ENCODE results near the gene SH3BP5.

SH3BP5 gene

DNA sequence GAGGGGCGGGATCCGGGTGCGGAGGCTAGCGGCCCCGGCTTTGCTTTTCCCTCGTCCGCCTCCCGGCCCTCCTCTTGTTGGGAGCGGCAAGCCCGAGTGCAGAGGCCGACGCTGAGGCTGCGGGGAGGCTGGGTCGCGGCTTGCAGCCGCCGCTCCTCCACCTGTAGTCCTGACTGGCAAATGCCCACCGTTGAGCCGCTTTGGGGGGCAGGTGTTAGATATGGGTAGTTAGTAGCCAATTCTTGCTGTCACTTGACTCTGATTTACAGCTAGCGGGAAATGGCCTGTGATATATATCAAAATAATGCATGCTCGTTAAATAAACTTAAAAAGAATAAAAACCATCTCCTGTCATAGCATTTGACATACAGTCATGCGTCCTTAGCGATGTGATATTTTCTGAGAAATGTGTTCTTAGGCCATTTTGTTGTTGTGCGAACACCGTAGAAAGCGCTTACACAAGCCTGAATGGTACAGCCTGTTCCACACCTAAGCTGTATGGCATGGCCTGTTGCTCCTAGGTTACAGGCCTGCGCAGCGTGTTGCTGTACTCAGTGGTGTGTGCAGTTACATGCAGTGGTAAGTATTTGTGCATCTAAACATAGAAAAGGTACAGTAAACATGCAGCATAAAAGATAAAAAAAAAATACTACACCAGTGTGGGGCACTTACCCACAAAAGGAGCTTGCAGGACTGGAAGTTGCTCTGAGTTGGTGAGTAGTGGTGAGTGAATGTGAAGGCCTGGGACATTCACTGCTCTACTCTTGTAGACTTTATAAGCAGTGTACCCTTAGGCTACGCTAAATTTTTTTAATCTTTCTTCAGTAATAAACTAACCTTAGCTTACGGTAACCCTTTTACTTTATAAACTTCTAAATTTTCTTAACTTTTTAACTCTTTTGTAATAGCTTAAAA lies 125.5 kb downstream of the SH3BP5 start:
- DNase-seq (ENCODE audit: insufficient read length, low spot score) (no peak), FAIRE-seq (no peak)
- TF ChIP-seq, protein P1, sequence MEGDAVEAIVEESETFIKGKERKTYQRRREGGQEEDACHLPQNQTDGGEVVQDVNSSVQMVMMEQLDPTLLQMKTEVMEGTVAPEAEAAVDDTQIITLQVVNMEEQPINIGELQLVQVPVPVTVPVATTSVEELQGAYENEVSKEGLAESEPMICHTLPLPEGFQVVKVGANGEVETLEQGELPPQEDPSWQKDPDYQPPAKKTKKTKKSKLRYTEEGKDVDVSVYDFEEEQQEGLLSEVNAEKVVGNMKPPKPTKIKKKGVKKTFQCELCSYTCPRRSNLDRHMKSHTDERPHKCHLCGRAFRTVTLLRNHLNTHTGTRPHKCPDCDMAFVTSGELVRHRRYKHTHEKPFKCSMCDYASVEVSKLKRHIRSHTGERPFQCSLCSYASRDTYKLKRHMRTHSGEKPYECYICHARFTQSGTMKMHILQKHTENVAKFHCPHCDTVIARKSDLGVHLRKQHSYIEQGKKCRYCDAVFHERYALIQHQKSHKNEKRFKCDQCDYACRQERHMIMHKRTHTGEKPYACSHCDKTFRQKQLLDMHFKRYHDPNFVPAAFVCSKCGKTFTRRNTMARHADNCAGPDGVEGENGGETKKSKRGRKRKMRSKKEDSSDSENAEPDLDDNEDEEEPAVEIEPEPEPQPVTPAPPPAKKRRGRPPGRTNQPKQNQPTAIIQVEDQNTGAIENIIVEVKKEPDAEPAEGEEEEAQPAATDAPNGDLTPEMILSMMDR (IDR thresholded peaks at IDR 0.05; ENCODE audit: insufficient read depth, missing control alignments): no peak

DNA sequence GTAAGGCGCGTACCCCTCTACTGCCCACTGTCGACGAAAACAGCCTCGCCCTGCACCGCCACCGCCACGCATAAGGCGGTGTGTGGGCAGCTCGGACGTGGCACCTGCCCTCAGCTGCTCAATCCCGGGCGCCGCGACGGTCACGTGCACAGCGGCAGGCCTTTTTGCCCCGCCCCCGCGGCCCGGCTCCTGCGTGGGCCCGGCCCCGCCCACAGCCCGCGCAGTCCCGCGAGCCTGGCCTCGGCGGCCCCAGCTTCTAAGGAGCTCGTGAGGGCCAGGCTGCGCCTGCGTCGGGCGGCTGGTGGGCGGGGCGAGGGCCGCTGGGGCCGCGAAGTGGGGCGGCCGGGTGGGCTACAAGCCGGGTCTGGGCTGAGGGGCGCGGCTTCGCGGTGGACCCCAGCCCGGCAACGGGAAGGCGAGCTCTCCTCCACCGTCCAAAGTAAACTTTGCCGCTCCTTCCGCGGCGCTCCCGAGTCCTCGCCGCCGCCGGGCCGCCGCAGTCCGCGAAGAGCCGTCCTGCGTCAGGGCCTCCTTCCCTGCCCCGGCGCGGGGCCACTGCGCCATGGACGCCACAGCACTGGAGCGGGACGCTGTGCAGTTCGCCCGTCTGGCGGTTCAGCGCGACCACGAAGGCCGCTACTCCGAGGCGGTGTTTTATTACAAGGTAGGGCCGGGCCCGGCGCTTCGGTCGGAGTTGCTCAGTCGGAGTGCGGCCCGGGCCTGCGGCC lies 126.3 kb downstream of the SH3BP5 start, which contains the start of gene CAPN7:
Gene CAPN7, plus strand, starts transcription at position 313 of the 728 bp plus-strand sequence. Its CDS starts 250 bp downstream, at position 563.
- TF ChIP-seq, protein P1 (IDR thresholded peaks at IDR 0.05; ENCODE audit: insufficient read depth, missing control alignments): peak; percentile 34
- FAIRE-seq (no peak), DNase-seq (ENCODE audit: insufficient read length, low spot score) (peak; percentile 65)

DNA sequence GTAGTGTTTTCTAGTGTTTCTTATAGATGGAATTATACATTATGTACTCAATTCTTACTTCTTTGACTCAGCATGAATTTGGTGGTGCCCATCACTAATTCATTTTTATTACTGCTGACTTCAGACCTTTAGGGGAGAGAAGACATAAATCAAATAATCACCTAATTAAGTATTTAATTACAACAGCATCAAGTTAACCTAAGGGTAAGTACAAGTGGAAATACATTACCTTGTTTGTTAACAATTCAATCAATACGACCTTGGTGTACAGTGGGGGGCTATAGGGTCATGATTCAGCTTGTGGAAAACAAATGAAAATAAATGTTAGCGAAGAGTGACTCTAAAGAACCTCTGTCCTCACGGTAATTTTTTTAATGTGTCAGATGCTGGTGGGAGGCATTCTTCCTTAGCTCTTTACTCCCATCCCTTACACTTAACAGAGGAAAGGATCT lies 126.9 kb downstream of the SH3BP5 start:
- TF ChIP-seq, protein P1 (IDR thresholded peaks at IDR 0.05; ENCODE audit: insufficient read depth, missing control alignments): no peak
- DNase-seq (ENCODE audit: insufficient read length, low spot score) (no peak), FAIRE-seq (no peak)
